Heart left ventricle (tissue), 13 donors: ENCODE data around the gene IRX4.
"Not testable (repeated sequence)": the region's sequence is repeated elsewhere in the genome, so short reads cannot be mapped to it uniquely, and the experiment has no call there.

ENCODE experiments used
- CTCF ChIP-seq, 12 donors: fragments of 200-600 bp; sonication (generic) in 4 of 12; IDR thresholded peaks; one replicate each; pipeline versions ENCODE4 v1.5.0 to v1.8.0; 2018 to 2022; ENCODE audit warnings: antibody characterized with exemption in 12 of 12, mild to moderate bottlenecking in 5 of 12
- POLR2A ChIP-seq, 2 donors: fragments of 450-650 bp; IDR thresholded peaks; one replicate each; pipeline ENCODE4 v1.6.1; 2017; ENCODE audit warnings: antibody characterized with exemption in 2 of 2, mild to moderate bottlenecking in 2 of 2, moderate library complexity in 2 of 2
- donor health status: ischemic (EF 13 %, LVEDD 7.1; RV severe dilation, severe dysfunction).
- donor health status: DM: no; HTN: yes; CAD: no.
- donor health status: DM: no; HTN: no; CAD: no.
- donor health status: ischemic (EF 25% LVEDD 6.9; RV normal size, moderate dysfunction).
- donor health status: ischemic (EF 25% LVEDD 5.7; RV mildly dilated, moderate dysfunction).
- donor health status: ischemic (EF 35%, LVEDD 5.7; RV mildly dilated, moderate dysfunction).
- donor health status: nonischemic (EF 11% LVEDD 7.7; RV severe dilation, severe dysfunction).
- donor health status: DM: yes; HTN: yes; CAD: no.
- donor health status: PGD.
- donor health status: ischemic (EF 29% LVEDD 5.4; RV normal size, mild dysfunction).
- donor health status: nonischemic (EF 23%, LVEDD 6.1; RV moderate dilation, normal function).

DNA sequence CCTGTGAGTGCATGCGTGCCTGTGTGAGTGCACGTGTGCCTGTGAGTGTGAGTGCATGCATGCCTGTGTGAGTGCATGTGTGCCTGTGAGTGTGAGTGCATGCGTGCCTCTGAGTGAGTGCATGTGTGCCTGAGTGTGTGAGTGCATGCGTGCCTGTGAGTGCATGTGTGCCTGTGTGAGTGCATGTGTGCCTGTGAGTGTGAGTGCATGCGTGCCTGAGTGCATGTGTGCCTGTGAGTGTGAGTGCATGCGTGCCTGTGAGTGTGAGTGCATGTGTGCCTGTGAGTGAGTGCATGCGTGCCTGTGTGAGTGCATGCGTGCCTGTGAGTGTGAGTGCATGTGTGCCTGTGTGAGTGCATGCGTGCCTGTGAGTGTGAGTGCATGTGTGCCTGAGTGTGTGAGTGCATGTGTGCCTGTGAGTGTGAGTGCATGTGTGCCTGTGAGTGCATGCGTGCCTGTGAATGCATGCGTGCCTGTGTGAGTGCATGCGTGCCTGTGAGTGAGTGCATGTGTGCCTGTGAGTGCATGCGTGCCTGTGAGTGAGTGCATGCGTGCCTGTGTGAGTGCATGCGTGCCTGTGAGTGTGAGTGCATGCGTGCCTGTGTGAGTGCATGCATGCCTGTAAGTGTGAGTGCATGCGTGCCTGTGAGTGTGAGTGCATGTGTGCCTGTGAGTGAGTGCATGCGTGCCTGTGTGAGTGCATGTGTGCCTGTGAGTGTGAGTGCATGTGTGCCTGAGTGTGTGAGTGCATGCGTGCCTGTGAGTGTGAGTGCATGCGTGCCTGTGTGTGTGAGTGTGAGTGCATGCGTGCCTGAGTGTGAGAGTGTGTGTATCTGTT, 12.1 kb downstream of the IRX4 start:
- TF ChIP-seq CTCF, POLR2A (IDR thresholded peaks at IDR 0.05): not testable (repeated sequence)
